8988T (cell line): ENCODE measurements around the gene TRIM3.

Experiments used
- DNase-seq: peaks from one replicate; pipeline ENCODE4 v3.0.0; 2011

TRIM3 gene

GRCh38 chr11:6480299-6480914 is 6.7 kb upstream of the TRIM3 start:
- no peak for DNase-seq

DNA sequence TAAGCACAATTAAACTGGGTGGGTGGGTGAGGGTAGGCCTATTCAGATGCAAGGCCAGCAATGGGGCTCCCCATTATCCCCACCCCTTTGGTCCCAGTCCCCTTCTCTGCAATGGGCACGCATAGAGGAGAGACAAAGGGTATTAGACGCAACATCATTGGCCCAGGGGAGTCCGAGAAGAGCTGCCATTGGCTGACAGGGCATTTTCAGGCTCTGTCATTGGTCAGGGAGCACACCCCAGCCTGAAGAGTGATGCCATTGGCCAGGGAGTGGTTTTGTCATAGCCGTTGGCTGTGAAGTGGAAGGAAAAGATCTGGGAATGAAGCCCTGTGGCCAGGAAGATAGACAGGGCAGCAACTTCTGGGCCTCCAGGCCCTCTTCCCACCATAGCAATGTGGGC is 2.8 kb upstream of the TRIM3 start:
- DNase-seq = no peak

DNA sequence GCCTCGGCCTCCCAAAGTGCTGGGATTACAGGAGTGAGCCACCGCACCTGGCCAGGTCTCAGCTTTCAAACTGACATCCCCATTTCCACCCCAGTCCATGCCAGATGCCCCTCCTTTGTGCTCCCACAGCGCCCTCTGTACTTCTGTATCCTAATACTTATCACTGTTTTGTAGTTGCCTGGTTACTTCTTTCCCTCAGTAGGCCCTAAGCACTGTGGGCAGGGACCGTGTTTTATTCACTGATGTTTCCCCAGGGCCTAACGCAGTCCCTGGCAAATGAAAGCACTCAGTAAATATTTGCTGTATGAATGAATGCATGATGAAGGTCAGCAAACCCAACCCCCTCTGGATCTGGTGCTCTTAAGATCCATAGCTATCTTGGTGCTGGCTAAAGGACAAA is 2.2 kb upstream of the TRIM3 start:
- no peak for DNase-seq

GRCh38 chr11:6474806-6475500 is 1.2 kb upstream of the TRIM3 start:
- DNase-seq = no peak

GRCh38 chr11:6474413-6474792 is 662 bp upstream of the TRIM3 start:
- no peak for DNase-seq

GRCh38 chr11:6472934-6473333 is 807 bp downstream of the TRIM3 start:
- DNase-seq = no peak

GRCh38 chr11:6469599-6469998 is 4.1 kb downstream of the TRIM3 start:
- DNase-seq = no peak

DNA sequence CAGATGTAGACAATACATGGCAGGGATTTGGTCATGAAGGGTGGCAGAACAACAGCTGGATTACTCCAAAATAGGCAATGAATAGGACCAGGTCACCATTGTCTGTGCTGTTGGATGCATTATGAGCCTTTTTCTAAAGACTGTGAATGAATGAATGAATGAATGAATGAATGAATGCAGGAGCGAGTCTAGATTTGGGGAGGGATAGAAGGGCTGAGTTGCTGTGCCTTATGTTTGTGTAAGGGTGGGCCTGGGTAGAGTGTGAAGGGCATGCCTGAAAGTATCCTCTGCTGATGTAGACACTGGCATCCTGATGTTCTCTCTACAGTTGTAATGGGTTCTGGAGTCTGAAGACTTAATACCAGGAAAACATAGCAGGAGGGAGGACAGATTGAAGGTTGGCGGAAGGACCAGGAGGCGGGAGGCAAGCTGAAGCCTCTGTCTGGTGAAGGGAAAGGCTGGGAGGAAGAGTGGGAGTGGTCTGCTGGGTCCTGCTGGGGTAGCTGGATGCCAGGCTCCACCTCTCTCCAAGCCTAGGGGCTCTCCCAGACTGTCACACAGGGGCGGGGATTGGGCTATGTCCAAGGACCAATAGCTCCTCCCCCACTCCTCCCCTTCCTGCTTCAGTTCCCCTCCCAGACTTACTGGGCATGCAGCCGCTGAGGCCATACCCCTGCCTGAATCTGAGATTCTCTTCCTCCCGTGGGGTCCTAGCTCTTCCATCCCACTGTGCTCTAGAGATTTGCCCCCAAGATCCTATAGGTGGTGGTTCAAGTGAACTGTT is 4.8 kb downstream of the TRIM3 start:
- peak; percentile 67 for DNase-seq

DNA sequence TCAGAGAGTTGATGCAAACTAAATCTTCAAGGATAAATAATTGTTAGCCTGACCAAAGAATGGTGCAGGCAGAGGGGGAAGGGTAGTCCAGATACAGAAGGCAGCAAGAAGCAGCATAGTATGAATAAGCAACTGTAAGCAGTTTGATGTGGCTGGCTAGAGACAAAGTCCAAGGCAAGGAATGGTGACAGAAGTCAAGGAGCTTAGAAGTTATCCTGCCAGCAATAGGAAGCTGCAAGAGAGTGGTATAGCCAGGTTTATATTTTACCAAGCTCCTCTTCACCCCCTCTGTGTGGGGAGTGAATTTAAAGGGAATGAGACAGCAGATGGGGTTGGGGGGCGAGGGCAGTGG is 14.7 kb downstream of the TRIM3 start:
- DNase-seq = no peak

- no peak for DNase-seq
Measured at GRCh38 chr11:6458352-6459098, 15.2 kb downstream of the TRIM3 start.

DNA sequence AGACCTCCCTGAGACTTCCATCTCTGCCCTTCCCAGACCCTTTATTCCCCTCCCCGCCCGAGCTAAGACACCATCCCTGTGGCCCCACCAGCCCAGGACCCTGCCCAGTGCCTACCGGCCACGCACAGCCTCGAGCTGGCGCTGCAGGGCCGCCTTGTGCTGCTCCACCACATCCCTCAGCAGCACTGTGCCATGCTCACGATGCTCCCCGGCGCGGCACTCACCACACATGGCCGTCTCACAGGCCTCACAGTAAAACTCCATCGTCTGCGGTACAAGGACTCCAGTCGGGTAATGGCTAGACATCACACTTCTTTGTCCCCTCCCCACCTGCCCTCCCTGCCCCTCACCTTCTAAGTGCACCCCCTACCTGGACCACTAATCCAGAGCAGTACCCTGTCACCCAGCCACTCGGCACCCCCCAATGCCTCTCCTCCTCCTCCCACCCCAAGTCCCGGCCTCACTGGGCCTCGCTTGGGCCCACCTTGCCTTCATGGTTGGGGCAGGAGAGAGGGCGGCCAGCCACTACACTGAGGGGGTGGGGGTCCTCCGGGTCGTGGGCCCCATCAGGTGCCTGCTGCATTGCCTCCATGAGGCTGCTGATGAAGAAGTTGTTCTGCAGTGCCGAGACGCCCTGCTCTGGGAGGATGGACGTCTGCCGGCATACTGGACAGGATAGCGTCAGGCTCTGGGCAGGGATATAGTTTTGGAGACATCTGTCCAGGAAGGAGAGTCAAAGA is 16.0 kb downstream of the TRIM3 start:
- no peak for DNase-seq

DNA sequence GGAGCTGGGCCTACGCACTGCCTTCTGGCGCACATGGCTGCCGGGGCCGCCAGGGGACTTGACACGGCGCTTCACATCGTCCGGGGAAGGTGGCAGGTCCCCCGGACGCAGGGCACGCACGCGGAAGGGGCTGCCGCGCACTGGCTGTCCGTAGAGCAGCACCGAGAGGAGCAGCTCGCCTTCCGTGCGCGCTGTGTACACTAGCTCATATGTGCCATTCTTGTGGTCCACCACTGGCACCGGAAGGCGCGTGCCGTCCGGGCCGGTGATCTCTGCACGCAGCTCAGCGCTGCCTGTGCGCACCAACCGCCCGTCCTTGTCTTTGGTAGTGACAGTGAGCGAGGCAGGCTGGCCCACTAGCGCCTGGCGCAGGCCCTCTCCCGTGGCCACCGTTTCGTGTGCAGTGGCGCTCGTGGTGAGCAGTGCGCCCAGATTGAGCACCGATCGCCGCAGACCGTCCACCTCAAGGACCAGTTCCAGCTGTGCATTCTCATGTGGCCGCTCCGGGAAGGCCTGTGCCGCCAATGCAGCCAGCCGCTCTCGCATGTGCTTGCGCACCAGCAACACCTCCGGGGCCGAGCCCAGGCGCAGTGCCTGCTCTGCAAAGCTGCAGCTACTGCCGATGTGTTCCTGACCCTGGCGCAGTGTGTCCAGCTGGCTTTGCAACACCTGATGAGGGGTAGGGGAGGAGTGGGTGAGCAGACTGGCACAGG is 17.2 kb downstream of the TRIM3 start:
- no peak for DNase-seq

- DNase-seq = no peak
Measured at GRCh38 chr11:6455070-6455469, 18.7 kb downstream of the TRIM3 start.

DNA sequence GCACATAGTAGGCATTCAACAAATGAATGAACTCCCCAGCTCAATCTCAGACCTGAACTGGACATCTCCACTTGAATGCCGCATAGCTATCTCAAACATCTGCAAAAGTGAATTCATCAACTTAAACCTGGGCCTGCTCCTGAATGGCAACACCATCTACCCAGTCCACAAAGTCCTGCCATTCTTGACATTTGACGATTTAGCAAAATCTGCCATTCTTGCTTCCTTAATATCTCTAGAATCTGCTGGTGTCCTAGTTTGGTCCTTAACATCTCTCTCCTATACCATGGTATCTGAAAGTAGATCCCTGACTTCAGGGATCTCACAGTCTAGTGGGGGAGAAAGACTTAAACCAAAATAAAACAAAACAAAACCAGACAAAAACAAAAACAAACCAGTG is 20.6 kb downstream of the TRIM3 start:
- no peak for DNase-seq

GRCh38 chr11:6452219-6452618 is 21.5 kb downstream of the TRIM3 start:
- DNase-seq = no peak

DNA sequence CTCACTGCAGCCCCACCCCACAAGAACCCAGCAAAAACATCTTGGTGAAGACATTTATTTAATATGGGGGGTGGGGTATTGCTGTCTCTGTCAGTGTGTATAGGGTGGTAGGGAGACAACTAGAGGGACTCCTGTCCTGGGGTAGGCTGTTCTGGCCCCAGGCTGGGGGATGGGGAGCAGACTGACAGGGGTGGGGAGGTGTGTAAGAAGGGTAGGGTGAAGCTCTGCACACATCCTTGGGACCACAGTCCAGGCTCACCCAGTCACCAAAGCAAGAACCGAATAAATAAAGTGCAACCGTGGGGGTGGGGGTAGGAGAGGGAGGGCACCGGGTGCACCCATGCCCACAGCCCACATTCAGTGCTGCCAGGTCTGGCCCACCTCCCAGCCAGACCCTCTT is 25.2 kb downstream of the TRIM3 start:
- DNase-seq = no peak

DNA sequence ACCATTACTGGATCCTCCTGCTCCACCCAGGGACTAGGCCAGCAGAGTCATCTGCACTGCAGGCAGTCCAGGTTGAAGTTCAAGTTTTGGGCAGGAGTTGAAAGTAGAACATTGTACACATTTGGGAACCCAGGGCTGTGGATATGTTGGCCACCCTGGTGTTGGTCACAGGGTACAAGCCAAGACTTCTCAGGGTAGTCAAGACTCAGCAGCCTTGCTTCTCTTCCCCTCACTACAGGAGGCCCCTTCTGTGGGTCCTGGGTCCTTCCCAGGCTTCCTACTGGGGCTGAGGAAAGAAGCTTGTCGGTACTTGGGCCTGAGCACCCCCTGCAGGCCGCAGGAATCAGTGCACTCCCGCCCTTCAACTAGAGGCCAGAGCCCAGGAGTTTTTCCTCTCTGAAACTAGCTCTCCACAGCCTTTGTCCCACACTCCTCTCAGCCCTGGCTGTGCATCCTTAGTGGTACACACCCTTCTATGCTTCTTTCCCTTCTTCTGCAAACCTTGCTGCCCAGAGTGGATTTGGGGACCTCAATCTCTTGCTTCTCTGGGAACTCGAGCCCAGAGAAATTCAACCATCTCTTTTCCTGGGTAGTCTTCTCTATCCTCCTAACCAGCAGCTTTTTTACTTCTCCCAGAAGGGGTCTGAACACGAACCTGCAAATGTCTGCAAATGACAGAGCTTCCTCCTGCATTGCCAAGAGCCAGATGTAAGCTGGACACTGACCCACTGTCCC is 30.3 kb downstream of the TRIM3 start:
- DNase-seq = peak; percentile 84

GRCh38 chr11:6442441-6442840 is 31.3 kb downstream of the TRIM3 start:
- DNase-seq = no peak

DNA sequence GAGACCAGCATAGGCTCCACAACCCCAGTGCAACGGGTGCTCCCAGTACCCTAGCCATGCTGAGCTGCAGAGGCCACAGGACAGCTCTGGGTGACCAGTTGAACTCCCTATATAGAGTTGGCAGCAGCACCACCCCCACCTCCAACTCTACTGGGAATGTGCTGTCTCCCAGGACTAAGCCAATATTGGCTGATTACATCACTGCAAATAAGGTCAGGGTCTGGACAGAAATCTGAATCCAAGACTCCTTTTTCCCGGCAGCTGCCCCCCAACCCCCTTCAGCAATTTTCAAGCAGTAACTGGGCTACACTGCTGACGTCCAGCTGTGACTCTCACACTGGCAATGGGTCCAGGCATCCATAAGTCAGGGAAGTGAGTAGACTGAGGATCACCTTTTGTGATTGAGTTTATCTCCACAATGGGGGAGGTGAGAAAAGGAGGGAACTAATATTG is 32.8 kb downstream of the TRIM3 start, which contains the start of gene HPX:
TSS of gene HPX (minus strand) at position 82 of the 453 bp plus-strand sequence. CDS start at position 58, 24 bp downstream.
- no peak for DNase-seq

GRCh38 chr11:6438979-6439571 is 34.7 kb downstream of the TRIM3 start:
- DNase-seq = peak; percentile 62

DNA sequence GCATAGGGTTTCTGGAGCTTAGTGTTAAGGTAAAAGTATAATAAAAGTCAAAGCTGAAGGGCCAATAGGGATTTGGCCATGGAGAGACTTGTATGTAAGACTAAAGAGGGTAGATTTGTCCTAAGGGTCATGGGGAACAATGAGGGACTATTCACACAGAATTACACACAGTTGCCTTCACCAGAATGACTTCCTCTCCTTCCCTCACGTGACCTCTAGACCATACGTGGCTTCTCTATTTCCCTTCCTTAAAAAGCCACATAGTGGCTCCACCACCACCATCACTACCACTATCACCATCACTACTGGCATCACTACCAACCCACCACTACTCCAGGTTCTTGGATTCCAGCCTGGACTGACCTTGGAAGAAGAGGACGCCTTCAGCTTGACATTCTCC is 35.7 kb downstream of the TRIM3 start:
- no peak for DNase-seq
